GM10847 (cell line): ENCODE results near the gene SSBP2.

Source experiments
- POLR2A ChIP-seq: IDR thresholded peaks from 2 replicates; pipeline ENCODE4 v1.6.1; 2011; ENCODE audit not compliant: insufficient read length; ENCODE audit errors: extremely low read depth

The SSBP2 gene

GRCh38 chr5:81420039-81420667, 330.7 kb downstream of the SSBP2 start:
- no peak for TF ChIP-seq POLR2A

- TF ChIP-seq POLR2A: no peak
Observed at GRCh38 chr5:81418606-81419005, 332.3 kb downstream of the SSBP2 start.

DNA sequence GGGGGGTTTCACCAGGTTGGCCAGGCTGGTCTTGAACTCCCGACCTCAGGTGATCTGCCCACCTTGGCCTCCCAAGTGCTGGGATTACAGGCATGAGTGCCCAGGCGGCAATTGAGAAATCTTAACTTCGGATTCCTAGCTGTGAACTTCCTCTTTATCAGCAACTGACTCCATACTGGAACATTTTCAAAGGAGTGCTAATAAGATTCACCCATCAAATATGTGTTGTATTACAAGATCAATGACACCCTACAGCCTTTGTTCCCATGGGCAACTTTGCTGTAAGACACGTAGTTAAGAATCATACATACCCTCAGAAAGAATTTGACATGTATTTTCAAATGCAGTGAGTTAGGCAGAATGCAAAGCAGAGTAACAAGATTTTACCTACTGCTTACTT, 333.8 kb downstream of the SSBP2 start:
- no peak for TF ChIP-seq POLR2A

DNA sequence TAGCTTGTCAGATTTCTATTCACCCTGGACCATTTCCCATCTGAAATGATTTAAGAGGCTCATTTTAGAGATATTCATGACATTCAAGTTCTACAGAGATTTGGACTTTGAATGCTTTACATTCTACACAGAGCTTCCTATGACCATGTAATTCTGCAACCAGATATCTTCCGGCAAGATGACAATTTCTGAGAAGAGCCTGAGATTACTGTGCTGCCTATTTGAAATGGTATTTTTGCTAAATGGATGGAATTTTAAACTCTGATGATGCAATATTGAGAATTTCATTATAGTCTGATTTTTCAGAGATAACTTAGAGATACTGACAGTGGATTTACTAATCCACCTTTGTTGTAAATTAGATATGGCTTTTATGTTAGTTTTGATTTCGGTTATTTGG, 341.0 kb downstream of the SSBP2 start:
- TF ChIP-seq POLR2A: no peak

DNA sequence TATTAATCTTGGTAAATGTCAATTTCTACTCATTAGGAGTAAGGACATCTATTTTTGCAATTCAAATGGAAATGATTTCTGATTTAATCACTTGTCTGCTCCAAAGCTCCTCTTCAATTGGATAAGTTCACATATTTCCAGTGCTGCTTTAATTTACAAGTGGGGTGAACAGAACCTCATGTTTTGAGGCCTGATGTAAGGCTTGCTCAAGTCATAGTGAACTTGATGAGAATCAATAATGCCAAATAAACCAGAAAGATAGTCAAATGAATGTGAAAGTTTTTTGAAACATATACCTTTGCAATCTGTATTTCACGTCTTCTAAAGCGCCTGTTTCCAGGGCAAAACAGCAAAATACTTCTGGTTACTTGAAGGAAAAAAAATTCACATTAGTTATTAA, 341.5 kb downstream of the SSBP2 start:
- TF ChIP-seq POLR2A: no peak

- TF ChIP-seq POLR2A: no peak
Observed at GRCh38 chr5:81408496-81408895, 342.4 kb downstream of the SSBP2 start.

DNA sequence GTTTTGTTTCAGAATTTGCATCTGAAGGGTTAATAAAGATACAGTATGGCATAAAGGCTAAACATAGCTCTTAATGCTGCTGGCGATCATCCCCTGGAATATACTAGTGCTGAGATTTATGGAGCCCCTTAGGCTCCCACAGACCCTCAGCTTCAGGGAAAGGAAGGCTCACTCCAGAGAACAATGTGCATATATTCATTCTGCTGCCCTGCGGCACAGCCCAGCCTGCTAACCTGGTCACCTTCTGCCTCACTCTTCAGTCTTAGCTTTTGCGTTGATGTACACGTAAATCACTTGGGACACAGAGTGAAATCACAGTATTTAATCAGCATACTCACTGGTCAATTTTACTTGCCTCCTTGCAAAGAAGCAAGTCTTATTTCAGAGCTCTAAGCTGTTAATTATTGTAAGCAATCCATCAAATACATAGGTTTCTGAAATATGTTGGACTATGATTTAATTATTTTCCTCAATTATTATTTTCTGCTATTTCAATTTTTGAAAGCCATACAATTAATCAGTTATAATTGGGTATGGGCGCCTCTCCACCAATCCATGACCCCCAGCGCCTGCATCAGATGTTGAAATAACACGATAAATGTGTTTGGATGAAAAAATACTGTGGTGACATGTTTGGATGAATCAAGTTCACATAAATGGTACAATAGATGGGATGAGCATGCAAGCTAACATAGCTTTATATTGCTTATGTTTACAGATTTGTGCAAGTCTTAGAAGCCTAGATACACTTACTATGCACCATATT, 345.6 kb downstream of the SSBP2 start:
- TF ChIP-seq POLR2A: no peak

DNA sequence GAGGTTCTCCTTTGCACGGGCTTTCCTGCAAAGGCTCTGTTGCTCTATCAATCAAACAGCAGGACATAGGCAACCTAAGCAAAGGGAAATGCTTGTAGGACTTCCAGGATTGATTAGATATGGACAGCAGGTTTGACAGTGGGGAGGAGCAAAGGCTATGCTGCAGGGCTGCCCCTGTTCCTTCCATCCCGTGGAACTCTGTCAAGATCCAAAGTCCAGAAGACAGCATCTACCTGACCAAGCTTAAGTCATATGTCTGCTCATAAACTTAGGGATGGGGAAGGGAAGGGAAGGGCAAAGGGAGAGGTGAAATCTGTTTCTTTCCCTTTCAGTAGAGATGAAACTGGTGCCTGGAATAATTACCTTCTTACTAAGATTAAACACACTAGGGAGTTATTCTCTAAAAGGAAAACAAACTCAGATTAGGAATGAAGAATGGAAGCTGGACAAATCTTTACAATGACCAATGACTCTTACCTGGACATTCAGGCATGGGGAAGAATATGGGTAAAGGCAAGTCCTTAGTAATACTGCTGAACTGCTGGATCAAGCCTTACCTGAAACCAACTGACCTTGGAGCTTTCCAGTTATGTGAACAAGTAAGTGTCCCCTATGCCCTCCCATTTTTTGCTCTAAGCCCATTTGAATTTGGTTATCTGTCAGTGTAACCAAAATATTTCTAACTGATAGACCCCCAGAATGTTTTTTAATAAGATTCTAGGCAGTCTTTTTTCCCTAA, 348.5 kb downstream of the SSBP2 start:
- no peak for TF ChIP-seq POLR2A

- TF ChIP-seq POLR2A: no peak
Observed at GRCh38 chr5:81401266-81401665, 349.6 kb downstream of the SSBP2 start.

GRCh38 chr5:81400375-81400774, 350.5 kb downstream of the SSBP2 start:
- no peak for TF ChIP-seq POLR2A

DNA sequence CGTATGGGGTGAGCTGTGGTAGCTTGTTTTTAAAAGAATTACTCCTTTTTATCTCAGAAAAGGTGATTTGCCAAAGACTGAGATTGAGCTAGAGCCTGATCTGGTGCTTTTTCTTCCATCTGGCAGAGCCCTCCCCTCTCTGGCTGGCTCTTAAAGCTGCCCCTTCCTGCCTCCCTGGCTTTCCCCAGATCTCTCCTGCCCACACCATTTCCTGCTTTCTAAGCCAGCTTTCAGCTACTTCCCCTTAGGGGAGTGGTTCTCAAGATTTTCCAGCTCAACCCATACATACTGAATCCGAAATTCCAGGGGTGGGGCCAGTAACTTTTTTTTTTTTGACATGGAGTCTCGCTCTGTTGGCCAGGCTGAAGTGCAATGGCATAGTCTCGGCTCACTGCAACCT, 352.2 kb downstream of the SSBP2 start:
- no peak for TF ChIP-seq POLR2A

DNA sequence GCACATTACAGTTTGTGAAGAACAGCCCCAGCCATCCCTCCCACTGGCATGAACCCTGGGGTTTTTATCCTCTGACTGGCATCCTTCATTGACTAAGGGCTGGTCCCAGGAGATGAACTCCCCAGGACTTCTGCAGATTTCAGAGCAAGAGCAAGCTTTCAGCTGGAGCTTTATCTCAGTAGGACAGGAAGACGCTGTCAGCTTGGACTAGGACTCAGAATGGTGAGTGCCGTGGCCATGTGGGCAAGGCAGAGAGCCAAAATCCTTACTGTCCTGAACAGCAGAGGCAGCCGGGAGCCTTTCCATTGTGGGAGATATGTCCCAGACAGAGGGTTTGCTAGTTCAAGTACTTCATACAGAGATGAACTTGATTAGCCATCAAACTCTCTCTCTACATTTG, 353.7 kb downstream of the SSBP2 start:
- no peak for TF ChIP-seq POLR2A

DNA sequence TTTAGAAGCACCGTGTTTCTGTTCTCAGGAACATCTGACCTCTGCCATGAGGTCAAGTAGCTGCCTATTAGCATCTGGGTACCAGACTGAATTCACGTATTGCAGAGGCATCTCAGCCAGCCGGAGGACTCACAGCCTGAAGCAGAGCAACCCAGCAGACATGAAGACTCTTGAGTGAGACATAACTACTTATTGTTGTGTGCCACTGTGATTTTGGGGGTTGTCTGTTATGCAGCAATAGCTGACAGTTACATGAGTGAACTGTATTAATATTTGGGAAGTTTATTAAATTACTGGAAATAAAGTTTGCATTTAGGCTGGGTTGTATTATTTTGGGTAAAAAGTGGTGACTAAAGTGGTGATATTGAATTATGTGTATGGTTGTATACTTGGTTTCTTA, 355.6 kb downstream of the SSBP2 start:
- TF ChIP-seq POLR2A: no peak

- TF ChIP-seq POLR2A: no peak
Observed at GRCh38 chr5:81393783-81394718, 356.8 kb downstream of the SSBP2 start, which contains the start of gene ACOT12. TSS of gene ACOT12 (minus strand) at chr5:81394134. CDS start at chr5:81394114, 20 bp downstream.

DNA sequence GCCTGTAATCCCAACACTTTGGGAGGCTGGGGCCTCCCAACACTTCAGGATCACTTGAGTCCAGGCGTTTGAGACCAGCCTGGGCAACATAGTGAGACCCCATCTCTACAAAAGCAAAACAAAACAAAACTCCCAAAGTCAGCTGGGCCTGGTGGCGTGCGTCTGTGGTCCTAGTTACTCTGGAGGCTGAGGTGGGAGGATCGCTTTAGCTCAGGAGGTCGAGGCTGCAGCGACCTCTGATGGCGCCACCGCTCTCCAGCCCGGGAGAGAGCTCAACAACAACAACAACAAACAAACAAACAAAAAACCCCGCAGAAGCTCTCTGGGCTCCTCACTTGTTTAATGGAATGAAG, 357.5 kb downstream of the SSBP2 start:
- TF ChIP-seq POLR2A: no peak

DNA sequence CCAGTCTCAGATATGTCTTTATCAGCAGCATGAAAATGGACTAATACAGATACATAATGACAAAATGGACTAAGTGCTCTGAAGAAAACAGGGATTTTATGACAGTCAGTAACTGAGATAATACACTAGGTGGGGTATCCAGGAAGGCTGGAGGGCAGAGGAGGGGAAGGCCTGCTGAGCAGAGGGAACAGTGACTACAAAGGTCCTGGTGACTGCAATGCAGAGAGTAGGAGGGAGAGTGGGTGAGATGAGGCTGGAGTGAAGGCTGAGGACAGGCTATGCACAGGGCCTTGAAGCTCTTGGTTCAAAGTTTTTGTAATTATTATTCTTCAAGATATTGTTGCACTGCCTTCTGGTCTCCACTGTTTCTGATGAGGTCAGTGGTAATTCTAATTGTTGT, 361.9 kb downstream of the SSBP2 start:
- no peak for TF ChIP-seq POLR2A

DNA sequence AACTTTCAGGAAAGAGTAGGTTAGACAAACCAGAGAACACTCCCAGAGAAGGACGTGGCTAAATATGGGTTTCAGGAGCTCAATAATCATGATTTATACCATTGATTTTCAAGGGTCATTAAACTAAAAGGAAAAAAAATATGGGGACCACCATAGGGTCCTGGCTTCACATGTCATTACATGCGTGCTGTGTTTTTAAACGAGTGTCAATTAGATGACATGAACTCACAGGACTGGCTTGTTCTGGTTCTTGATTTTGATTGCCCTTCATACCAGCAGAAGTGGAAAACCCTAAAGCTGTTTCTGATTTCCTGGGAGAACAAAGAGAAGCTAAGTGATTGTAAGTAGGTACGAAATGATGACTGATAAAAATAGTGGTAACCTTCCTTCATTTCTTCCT, 362.7 kb downstream of the SSBP2 start:
- no peak for TF ChIP-seq POLR2A
